ENCODE data around the gene RPS19.

The RPS19 gene

DNA sequence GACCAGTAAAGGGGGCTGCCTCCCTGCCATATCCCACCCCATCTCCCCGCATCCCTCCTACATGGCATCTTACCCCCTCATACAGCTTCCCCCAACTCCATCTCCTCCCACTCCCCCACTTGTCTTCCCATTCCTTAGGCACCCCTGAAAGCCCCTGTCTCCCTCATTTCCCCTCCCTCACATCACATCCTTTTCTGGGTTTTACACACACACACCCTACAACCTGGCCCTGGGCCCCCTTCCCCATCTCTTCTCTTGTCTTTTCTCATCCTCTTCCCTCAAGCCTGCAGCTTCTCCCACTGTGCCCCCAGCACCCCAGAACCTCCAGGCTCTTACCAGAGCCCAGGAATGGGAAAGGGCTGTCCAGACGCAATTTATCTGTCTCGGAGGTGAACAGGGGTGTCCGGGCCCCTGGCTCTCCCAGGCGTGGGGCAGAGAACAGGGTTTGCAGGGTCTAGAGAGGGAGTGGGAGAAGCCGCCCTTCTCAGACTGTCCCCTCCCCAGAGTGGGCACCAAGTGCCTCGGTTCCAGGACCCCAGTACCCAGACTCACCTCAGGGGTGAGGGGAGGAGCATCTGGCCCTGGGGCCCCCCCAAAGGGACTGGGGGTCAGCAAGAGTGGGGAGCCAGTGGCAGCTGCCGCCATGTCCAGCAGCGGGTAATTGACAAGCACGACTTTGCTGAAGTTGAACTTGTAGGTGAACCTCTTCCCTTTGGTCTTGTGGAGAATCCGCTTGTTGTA lies 48.8 kb downstream of the RPS19 start:
- Histone ChIP-seq H3K36me3 (ENCODE audit: control insufficient read depth in 1 of 2, insufficient read depth in 2 of 2, low read depth in 1 of 2, low read length in 2 of 2) (peaks cover 33 to 49% of the 10 kb centered on the region in 2 experiments), H2BK15ac (ENCODE audit: low read depth, poor library complexity, severe bottlenecking) (no peak overlapping the region), H3K27me3 (ENCODE audit: control insufficient read depth in 1 of 2, insufficient read depth in 1 of 2, low read length in 2 of 2) (peaks cover 37 to 41% of the 10 kb centered on the region in 2 experiments), H3K9ac (ENCODE audit: low read length) (no peak overlapping the region), H2AK5ac (ENCODE audit: low read length, severe bottlenecking) (no peak overlapping the region), H3K18ac (ENCODE audit: low read depth in 1 of 2, low read length in 2 of 2) (no peak overlapping the region), H3K14ac (ENCODE audit: low read length in 2 of 2) (no peak overlapping the region), H4K91ac (ENCODE audit: low read length) (no peak overlapping the region), H2BK120ac (ENCODE audit: low read depth, low read length) (no peak overlapping the region), H3K79me1 (replicated peaks; ENCODE audit: low read length, poor library complexity, severe bottlenecking) (no peaks in the 10 kb centered on the region), H3K4me2 (ENCODE audit: low read length, poor library complexity, severe bottlenecking) (no peak overlapping the region), H2BK5ac (ENCODE audit: low read depth, low read length, poor library complexity, severe bottlenecking) (no peak overlapping the region), H3K9me3 (ENCODE audit: control insufficient read depth, low read length) (no peaks in the 10 kb centered on the region), H3K4ac (ENCODE audit: low read depth in 1 of 2, low read length in 2 of 2) (no peak overlapping the region), H3K4me1 (ENCODE audit: control insufficient read depth, insufficient read depth, low read depth, low read length) (peaks cover 22% of the 10 kb centered on the region), H4K8ac (ENCODE audit: low read length) (no peak overlapping the region), H3K23ac (ENCODE audit: low read length in 2 of 2) (no peak overlapping the region), H3K4me3 (ENCODE audit: insufficient read depth in 1 of 2, low read depth in 1 of 2, low read length in 2 of 2) (no peak overlapping the region), H2BK12ac (ENCODE audit: low read length in 2 of 2) (no peak overlapping the region), H3K27ac (ENCODE audit: low read length, poor library complexity, severe bottlenecking) (no peak overlapping the region), H2AFZ (ENCODE audit: low read depth, low read length) (no peak overlapping the region)
- WGBS: 94% methylated on average over 11 of the region's 11 CpGs
- DNase-seq: no peak

DNA sequence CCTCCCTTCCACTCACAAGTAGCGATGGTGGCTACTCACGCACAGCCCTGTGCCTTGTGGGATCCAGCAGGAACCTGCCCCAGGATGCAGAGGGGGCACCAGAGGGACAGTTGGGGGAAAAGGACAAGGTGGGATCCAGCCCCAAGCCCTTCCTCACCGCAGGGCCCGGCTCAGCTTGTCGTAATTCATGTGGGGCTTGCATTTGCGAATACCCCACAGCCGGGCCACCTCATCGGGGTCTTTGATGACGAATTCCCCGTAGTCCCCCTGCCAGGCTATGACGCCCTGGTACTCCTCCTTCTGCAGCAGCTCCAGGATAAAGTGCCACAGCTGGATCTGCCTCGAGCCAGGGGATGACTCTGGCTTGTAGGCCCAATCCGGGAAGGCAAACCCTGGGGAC lies 49.7 kb downstream of the RPS19 start:
- Histone ChIP-seq H3K14ac (ENCODE audit: low read length in 2 of 2) (no peak overlapping the region), H4K91ac (ENCODE audit: low read length) (no peak overlapping the region), H3K4me1 (ENCODE audit: control insufficient read depth, insufficient read depth, low read depth, low read length) (peaks cover 22% of the 10 kb centered on the region), H3K79me1 (replicated peaks; ENCODE audit: low read length, poor library complexity, severe bottlenecking) (no peaks in the 10 kb centered on the region), H2BK5ac (ENCODE audit: low read depth, low read length, poor library complexity, severe bottlenecking) (no peak overlapping the region), H3K4ac (ENCODE audit: low read depth in 1 of 2, low read length in 2 of 2) (no peak overlapping the region), H2BK12ac (ENCODE audit: low read length in 2 of 2) (no peak overlapping the region), H2BK15ac (ENCODE audit: low read depth, poor library complexity, severe bottlenecking) (no peak overlapping the region), H3K27me3 (ENCODE audit: control insufficient read depth in 1 of 2, insufficient read depth in 1 of 2, low read length in 2 of 2) (peaks cover 43 to 49% of the 10 kb centered on the region in 2 experiments), H2AFZ (ENCODE audit: low read depth, low read length) (no peak overlapping the region), H2BK120ac (ENCODE audit: low read depth, low read length) (no peak overlapping the region), H3K23ac (ENCODE audit: low read length in 2 of 2) (no peak overlapping the region), H3K18ac (ENCODE audit: low read depth in 1 of 2, low read length in 2 of 2) (no peak overlapping the region), H3K27ac (ENCODE audit: low read length, poor library complexity, severe bottlenecking) (no peak overlapping the region), H3K36me3 (ENCODE audit: control insufficient read depth in 1 of 2, insufficient read depth in 2 of 2, low read depth in 1 of 2, low read length in 2 of 2) (peaks cover 24 to 41% of the 10 kb centered on the region in 2 experiments), H4K8ac (ENCODE audit: low read length) (no peak overlapping the region), H2AK5ac (ENCODE audit: low read length, severe bottlenecking) (no peak overlapping the region), H3K9ac (ENCODE audit: low read length) (no peak overlapping the region), H3K4me3 (ENCODE audit: insufficient read depth in 1 of 2, low read depth in 1 of 2, low read length in 2 of 2) (no peak overlapping the region), H3K4me2 (ENCODE audit: low read length, poor library complexity, severe bottlenecking) (no peak overlapping the region), H3K9me3 (ENCODE audit: control insufficient read depth, low read length) (no peaks in the 10 kb centered on the region)
- 81% methylated on average over 13 of the region's 13 CpGs for WGBS
- no peak for DNase-seq

DNA sequence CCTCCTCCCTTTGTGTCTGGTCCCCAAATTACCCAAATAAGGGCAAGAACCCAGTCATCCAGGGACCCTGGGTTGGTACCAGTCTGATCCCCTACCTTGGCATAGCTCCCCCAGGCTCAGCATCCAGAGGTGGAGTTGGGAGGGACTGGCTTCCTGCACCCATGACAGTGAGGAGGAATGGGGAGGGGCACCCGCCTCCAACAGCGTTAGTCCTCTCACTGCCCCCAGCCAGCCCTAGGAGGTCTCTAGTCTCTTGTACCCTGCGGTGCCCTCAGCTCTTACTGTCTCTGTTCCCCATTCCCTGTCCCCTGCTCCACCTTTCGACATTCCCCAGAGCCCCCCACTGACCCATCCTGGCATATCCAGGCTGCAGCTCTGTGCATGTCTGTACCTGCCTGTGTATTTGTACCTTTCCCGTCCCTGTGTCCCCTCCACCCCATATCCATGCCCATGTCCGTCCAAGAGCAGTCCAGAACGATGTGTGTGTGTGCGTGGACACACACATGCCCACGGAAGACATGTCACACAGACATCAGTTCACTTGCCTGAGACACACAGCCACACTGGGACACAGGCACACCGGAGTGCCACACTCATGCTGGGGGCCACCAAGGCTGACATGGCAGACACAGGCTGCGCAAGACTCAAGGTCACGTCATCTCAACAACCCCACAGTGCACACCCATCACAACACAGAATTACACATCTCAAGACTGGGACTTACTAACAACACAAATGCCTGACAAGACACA lies 50.4 kb downstream of the RPS19 start:
- H3K36me3 ChIP-seq (ENCODE audit: control insufficient read depth in 1 of 2, insufficient read depth in 2 of 2, low read depth in 1 of 2, low read length in 2 of 2): peaks cover 17 to 34% of the 10 kb centered on the region in 2 experiments
- H3K9me3 ChIP-seq (ENCODE audit: control insufficient read depth, low read length): no peaks in the 10 kb centered on the region
- H2BK120ac ChIP-seq (ENCODE audit: low read depth, low read length): no peak overlapping the region
- H3K18ac ChIP-seq (ENCODE audit: low read depth in 1 of 2, low read length in 2 of 2): no peak overlapping the region
- H2BK12ac ChIP-seq (ENCODE audit: low read length in 2 of 2): no peak overlapping the region
- H4K8ac ChIP-seq (ENCODE audit: low read length): no peak overlapping the region
- H3K79me1 ChIP-seq (replicated peaks; ENCODE audit: low read length, poor library complexity, severe bottlenecking): no peaks in the 10 kb centered on the region
- no peak overlapping the region for H2BK5ac ChIP-seq (ENCODE audit: low read depth, low read length, poor library complexity, severe bottlenecking)
- no peak overlapping the region for H2BK15ac ChIP-seq (ENCODE audit: low read depth, poor library complexity, severe bottlenecking)
- no peak overlapping the region for H4K91ac ChIP-seq (ENCODE audit: low read length)
- DNase-seq: no peak
- H2AFZ ChIP-seq (ENCODE audit: low read depth, low read length): no peak overlapping the region
- no peak overlapping the region for H3K4me3 ChIP-seq (ENCODE audit: insufficient read depth in 1 of 2, low read depth in 1 of 2, low read length in 2 of 2)
- H3K14ac ChIP-seq (ENCODE audit: low read length in 2 of 2): no peak overlapping the region
- peaks cover 23% of the 10 kb centered on the region for H3K4me1 ChIP-seq (ENCODE audit: control insufficient read depth, insufficient read depth, low read depth, low read length)
- no peak overlapping the region for H3K9ac ChIP-seq (ENCODE audit: low read length)
- no peak overlapping the region for H3K4me2 ChIP-seq (ENCODE audit: low read length, poor library complexity, severe bottlenecking)
- H3K23ac ChIP-seq (ENCODE audit: low read length in 2 of 2): no peak overlapping the region
- H3K27me3 ChIP-seq (ENCODE audit: control insufficient read depth in 1 of 2, insufficient read depth in 1 of 2, low read length in 2 of 2): peaks cover 47 to 54% of the 10 kb centered on the region in 2 experiments
- H3K27ac ChIP-seq (ENCODE audit: low read length, poor library complexity, severe bottlenecking): no peak overlapping the region
- H3K4ac ChIP-seq (ENCODE audit: low read depth in 1 of 2, low read length in 2 of 2): no peak overlapping the region
- no peak overlapping the region for H2AK5ac ChIP-seq (ENCODE audit: low read length, severe bottlenecking)
- WGBS: 82% methylated on average over 12 of the region's 12 CpGs

All from mesenchymal stem cell (in vitro differentiated cells and primary cell).